A673 (cell line): Measurements from ENCODE around the gene ITPA. TPM values are rescaled to one million over a fixed set of nuclear protein-coding genes. Genes with fewer than 3 reads are reported as not detected.
A peak's percentile ranks its signal among the peaks of the same experiment; 100 is the strongest.

Source experiments
- BruUV-seq: library from RNA; stranded (reverse); fragments of 400-500 nt; replicated peaks from 2 replicates; lab custom pipeline; 2021; lab: Mats Ljungman, UMichigan
- CTCF ChIA-PET: fragments of 300-600 bp; sonication (Branson Sonifier 250); formaldehyde crosslinking; loops from one replicate; lab custom pipeline; 2022; ENCODE audit warnings: antibody characterized with exemption; lab: Charles Lee
- POLR2A ChIA-PET: fragments of 300-600 bp; sonication (Branson Sonifier 250); formaldehyde crosslinking; loops from one replicate; lab custom pipeline; 2022; ENCODE audit warnings: antibody characterized with exemption; ENCODE audit not compliant: low non-redundant PET; lab: Charles Lee
- DNase-seq: peaks from one replicate; pipeline ENCODE4 v3.0.0-alpha.2; 2015; ENCODE audit warnings: low spot score
- H3K27ac ChIP-seq: fragments of 200-600 bp; sonication (generic); 2 replicates; pipeline ENCODE4 v1.5.1; 2016; ENCODE audit warnings: mixed run types, low read depth, mild to moderate bottlenecking, mixed read lengths, antibody characterized with exemption, low read length; ENCODE audit not compliant: poor library complexity, severe bottlenecking
- H3K27me3 ChIP-seq: fragments of 200-600 bp; sonication (generic); replicated peaks from 2 replicates; pipeline ENCODE4 v1.6.1; 2017; ENCODE audit warnings: mixed run types, low read depth, mild to moderate bottlenecking, mixed read lengths, antibody characterized with exemption, low read length; ENCODE audit not compliant: insufficient read depth, poor library complexity
- H3K36me3 ChIP-seq: fragments of 200-600 bp; sonication (generic); 2 replicates; pipeline ENCODE4 v1.6.1; 2016; ENCODE audit warnings: mixed run types, mild to moderate bottlenecking, mixed read lengths, antibody characterized with exemption, low read length; ENCODE audit not compliant: insufficient read depth, poor library complexity, severe bottlenecking
- H3K4me1 ChIP-seq: fragments of 200-600 bp; sonication (generic); 2 replicates; pipeline ENCODE4 v1.6.1; 2017; ENCODE audit warnings: mixed run types, mild to moderate bottlenecking, mixed read lengths, antibody characterized with exemption, low read length; ENCODE audit not compliant: insufficient read depth, poor library complexity, severe bottlenecking
- H3K4me3 ChIP-seq: fragments of 200-600 bp; sonication (generic); 2 replicates; pipeline ENCODE4 v1.5.1; 2016; ENCODE audit warnings: low read depth, mixed run types, mild to moderate bottlenecking, mixed read lengths, low read length; ENCODE audit not compliant: poor library complexity, severe bottlenecking
- H3K9me3 ChIP-seq: fragments of 200-600 bp; sonication (generic); 2 replicates; pipeline ENCODE4 v1.6.1; 2016; ENCODE audit warnings: mixed run types, low read depth, mild to moderate bottlenecking, mixed read lengths, antibody characterized with exemption, low read length; ENCODE audit not compliant: poor library complexity, severe bottlenecking
- EZH2 ChIP-seq: fragments of 200-600 bp; sonication (generic); IDR thresholded peaks from 2 replicates; pipeline ENCODE4 v1.6.1; 2017; ENCODE audit warnings: borderline replicate concordance, low read depth, mild to moderate bottlenecking, mixed read lengths, antibody characterized with exemption, low read length; ENCODE audit not compliant: poor library complexity, severe bottlenecking
- intact Hi-C: fragments of 100-400 bp; cut with micrococcal nuclease; formaldehyde crosslinking; loops from one replicate; pipeline ENCODE4 v1.10.0; 2022; ENCODE audit not compliant: unreplicated experiment
- total RNA-seq: library from RNA; stranded (reverse); gene quantifications from 2 replicates; pipeline ENCODE4 v1.2.3, GENCODE V29; 2021
- TF ChIP-seq, protein P1 (sequence below): fragments of 300-800, 200-600 bp; sonication (generic); conservative IDR thresholded peaks from 2 replicates; pipeline ENCODE4 v1.5.1; 2017; ENCODE audit warnings: low read depth, mild to moderate bottlenecking, antibody characterized with exemption, low read length, moderate library complexity, mixed read lengths

Gene ITPA
- total RNA-seq, 1 experiment from 2014 or later: 81.3 TPM

DNA sequence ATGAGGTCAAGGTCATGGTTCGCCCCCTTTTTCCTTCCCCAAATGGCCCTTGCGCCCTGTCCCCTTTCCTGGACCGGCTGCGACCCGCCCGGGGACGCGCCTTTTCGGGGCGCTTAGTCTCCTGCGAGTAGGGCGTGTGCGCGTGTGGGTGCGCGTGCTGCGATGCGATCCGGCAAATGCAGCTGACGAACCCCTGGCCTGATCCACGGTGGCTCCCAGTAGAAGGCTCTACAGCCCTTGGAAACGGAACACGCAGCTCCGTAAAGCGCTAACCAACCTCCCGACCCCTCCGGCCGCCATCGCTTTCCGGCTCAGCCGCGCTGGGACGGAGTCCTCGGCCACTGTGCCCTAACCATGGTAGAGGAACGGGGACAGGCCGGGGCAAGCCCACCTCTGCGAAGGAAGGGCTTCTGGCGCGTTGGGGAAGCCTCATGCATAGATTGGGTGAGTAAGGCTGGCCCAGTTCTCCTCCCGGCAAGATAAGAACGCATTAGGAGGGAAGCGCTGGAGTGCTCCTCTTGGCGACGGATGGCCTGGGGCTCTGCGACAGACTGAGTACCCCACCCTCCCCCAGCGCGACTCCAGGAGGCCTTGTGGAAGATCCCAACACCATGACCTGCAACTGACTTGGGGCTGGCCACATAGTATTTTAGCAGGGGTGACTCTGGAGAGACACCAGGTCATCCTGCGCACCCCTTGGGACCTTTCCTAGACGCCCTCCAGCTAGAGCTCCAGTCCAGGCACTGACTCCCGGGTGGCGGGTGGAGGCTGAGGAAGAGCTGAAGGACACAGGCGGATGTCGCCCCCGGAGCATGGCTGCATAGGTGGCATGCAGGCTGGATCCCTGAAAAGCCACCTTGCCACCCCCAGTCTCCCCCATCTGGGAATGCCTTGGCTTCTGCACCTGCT, 30.8 kb downstream of the ITPA start:
- H3K27ac ChIP-seq: no peak overlapping the region
- H3K27me3 ChIP-seq: peaks cover 44% of the 10 kb centered on the region
- POLR2A ChIA-PET: no interaction called here
- no TSS peak for BruUV-seq
- CTCF ChIA-PET: interaction anchor here (0.6 to 0.8 kb wide), 2 partner anchors 77 to 136 kb away, joined by 3 to 8 read pairs; no protein-coding TSS in a partner anchor
- peaks cover 9% of the 10 kb centered on the region for H3K4me1 ChIP-seq
- peak; percentile 35 for TF ChIP-seq EZH2
- TF ChIP-seq, protein P1, sequence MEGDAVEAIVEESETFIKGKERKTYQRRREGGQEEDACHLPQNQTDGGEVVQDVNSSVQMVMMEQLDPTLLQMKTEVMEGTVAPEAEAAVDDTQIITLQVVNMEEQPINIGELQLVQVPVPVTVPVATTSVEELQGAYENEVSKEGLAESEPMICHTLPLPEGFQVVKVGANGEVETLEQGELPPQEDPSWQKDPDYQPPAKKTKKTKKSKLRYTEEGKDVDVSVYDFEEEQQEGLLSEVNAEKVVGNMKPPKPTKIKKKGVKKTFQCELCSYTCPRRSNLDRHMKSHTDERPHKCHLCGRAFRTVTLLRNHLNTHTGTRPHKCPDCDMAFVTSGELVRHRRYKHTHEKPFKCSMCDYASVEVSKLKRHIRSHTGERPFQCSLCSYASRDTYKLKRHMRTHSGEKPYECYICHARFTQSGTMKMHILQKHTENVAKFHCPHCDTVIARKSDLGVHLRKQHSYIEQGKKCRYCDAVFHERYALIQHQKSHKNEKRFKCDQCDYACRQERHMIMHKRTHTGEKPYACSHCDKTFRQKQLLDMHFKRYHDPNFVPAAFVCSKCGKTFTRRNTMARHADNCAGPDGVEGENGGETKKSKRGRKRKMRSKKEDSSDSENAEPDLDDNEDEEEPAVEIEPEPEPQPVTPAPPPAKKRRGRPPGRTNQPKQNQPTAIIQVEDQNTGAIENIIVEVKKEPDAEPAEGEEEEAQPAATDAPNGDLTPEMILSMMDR: no peak
- H3K36me3 ChIP-seq: no peaks in the 10 kb centered on the region
- DNase-seq: no peak
- no peaks in the 10 kb centered on the region for H3K9me3 ChIP-seq
- intact Hi-C loops: no loop called here
- H3K4me3 ChIP-seq: peak overlapping the region; percentile 48

DNA sequence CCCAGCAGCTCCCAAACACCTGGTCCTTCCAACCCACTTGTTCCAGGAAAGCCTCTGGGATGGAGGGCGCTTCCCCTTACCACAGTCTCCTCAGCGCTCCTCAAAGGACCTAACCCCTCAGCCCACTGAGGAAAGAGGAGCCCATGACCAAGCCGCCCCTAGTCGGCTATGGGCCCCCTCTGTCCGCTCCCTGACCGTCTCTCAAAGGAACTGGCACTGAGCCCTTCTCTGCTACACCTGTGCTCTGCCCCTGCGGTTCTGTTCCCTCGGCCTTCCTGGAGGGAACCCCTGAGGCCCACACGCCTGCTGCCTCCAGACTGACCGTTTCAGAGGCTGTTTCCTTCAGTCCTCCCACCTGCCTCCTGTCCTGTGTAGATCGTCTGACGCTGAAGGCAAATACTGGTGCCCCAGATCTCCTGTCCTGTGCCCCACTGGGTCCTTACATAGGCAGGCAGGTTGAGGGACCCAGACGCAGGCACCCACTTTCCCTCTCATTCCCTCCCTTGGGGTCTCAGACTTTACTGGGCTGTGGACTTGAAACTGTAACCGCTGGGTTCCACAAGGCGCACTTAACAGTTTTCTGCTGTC, 31.6 kb downstream of the ITPA start:
- DNase-seq: no peak
- ChIA-PET POLR2A (no interaction called here), CTCF (no interaction called here)
- BruUV-seq: no TSS peak
- Histone ChIP-seq H3K27me3 (peaks cover 44% of the 10 kb centered on the region), H3K4me3 (no peak overlapping the region), H3K36me3 (no peaks in the 10 kb centered on the region), H3K27ac (no peak overlapping the region), H3K4me1 (peaks cover 9% of the 10 kb centered on the region), H3K9me3 (no peaks in the 10 kb centered on the region)
- intact Hi-C loops: no loop called here
- TF ChIP-seq EZH2: no peak
- TF ChIP-seq, protein P1: no peak

- BruUV-seq: no TSS peak
- DNase-seq: no peak
- H3K27ac ChIP-seq: no peak overlapping the region
- ChIA-PET POLR2A (interaction anchor here (0.6 kb wide), 1 partner anchor 333 kb away, joined by 9 read pairs; no protein-coding TSS in a partner anchor), CTCF (interaction anchor here (0.7 kb wide), 1 partner anchor 326 kb away, joined by 4 read pairs; no protein-coding TSS in a partner anchor)
- H3K36me3 ChIP-seq: no peaks in the 10 kb centered on the region
- no peak overlapping the region for H3K4me3 ChIP-seq
- peaks cover 9% of the 10 kb centered on the region for H3K4me1 ChIP-seq
- intact Hi-C loops: no loop called here
- TF ChIP-seq, protein P1: no peak
- TF ChIP-seq EZH2: no peak
- peaks cover 37% of the 10 kb centered on the region for H3K27me3 ChIP-seq
- H3K9me3 ChIP-seq: no peaks in the 10 kb centered on the region
Measured at GRCh38 chr20:3242172-3242692, 32.9 kb downstream of the ITPA start.
